Vagina (tissue), 1 donor: ENCODE results near the gene AIMP1. TPM values are rescaled to one million over a fixed set of nuclear protein-coding genes. Genes with fewer than 3 reads are reported as not detected.

Experiments used
- total RNA-seq: library from RNA; depleted of rRNA; stranded (reverse); fragments of >200 nt; gene quantifications from one replicate; pipeline ENCODE4 v1.2.3, GENCODE V29; 2016

The AIMP1 gene
- total RNA-seq, 1 donor from 2014 or later = 19.4 TPM

Other genes starting within 250 kb of the AIMP1 start
- gene TBCK, start 341 bp upstream of the AIMP1 start, total RNA-seq = 36.1 TPM
- not detected for gene GIMD1, start 52.2 kb downstream of the AIMP1 start, total RNA-seq